ENCODE measurements around the gene AMZ1. TPM values are rescaled to one million over a fixed set of nuclear protein-coding genes. Genes with fewer than 3 reads are reported as not detected.

AMZ1 gene
- polyA plus RNA-seq, 6 donors from 2014 or later: 1.4 to 3.3 (median 2.7) TPM; not detected in 1

Other genes starting within 250 kb of the AMZ1 start
- not detected for gene GRIFIN, start 211.8 kb upstream of the AMZ1 start, polyA plus RNA-seq (ENCODE audit: low read depth in 6 of 6)
- 1 to 10 TPM in 5 of 6 donors, under 1 TPM in 1; 0.59 to 4.0 (median 2.2) TPM for gene LFNG, start 168.4 kb upstream of the AMZ1 start, polyA plus RNA-seq (ENCODE audit: low read depth in 6 of 6)
- gene BRAT1, start 132.7 kb upstream of the AMZ1 start, polyA plus RNA-seq (ENCODE audit: low read depth in 6 of 6): 10 to 100 TPM; 17.7 to 29.3 (median 20.6) TPM
- 1 to 10 TPM in 4 of 6 donors, under 1 TPM in 1, not detected in 1; 0.36 to 1.7 (median 1.3) TPM for gene IQCE, start 129.2 kb upstream of the AMZ1 start, polyA plus RNA-seq (ENCODE audit: low read depth in 6 of 6)
- 1 to 10 TPM; 1.2 to 4.4 (median 2.5) TPM for gene TTYH3, start 56.2 kb upstream of the AMZ1 start, polyA plus RNA-seq (ENCODE audit: low read depth in 6 of 6)
- 10 to 100 TPM; 26.6 to 43.8 (median 34.8) TPM for gene GNA12, start 156.1 kb downstream of the AMZ1 start, polyA plus RNA-seq (ENCODE audit: low read depth in 6 of 6)